Hematopoietic multipotent progenitor cell treated with erythropoietin and hydrocortisone succinate and interleukin-3 and kit ligand, for 15 days (in vitro differentiated cells): ENCODE measurements around the gene PRSS21.

Experiments
- DNase-seq: peaks from one replicate; pipeline ENCODE4 v3.0.0-alpha.2; 2015; ENCODE audit warnings: low spot score

The PRSS21 gene

DNA sequence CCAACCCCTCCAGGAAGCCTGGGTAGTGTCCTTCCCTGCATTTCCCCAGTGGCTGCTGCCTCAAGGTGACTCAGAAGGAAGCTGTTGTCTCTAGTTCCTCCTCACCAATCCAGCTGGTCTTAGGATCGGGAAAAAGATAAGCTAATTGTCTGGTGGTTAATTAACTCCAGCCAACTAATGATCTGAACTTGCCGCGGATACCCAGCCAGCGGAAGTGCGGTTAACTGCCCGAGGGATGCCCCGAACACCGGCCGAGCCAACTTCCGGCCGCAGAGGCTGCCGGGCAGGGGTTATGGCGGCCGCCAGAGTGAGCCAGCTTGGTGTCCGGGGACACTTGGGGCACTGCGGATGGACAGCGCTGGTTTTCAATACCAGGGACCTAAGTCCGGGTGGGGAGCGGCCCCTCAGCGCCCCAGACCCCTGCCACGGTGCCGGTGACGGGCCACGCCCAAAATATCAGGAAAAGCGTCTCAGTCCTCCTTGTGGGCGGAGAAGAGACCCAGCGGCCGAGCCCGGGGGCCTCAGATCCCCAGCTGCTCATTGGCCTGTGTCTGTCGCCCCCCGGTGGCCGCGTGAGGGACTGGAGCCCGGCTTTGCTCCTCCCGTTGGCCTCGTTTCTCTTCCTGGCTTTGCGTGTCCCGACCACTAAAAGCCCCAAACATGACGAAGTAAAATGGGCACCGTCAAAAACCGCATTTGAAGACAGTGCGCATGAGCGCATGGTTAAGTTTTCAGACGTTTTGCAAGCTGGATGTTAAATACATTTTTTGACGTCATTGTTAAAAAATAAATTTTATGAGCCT is 51.2 kb downstream of the PRSS21 start:
- peak; percentile 88 for DNase-seq
